Activated T-cell treated with anti-CD3 and anti-CD28 coated beads for 24 hours (primary cell): ENCODE results near the gene HPN.

Experiments used
- DNase-seq: peaks from one replicate; pipeline ENCODE4 v3.0.0-alpha.2; 2020; ENCODE audit warnings: low read depth

The HPN gene

GRCh38 chr19:35062942-35063341 is 21.4 kb downstream of the HPN start:
- no peak for DNase-seq

GRCh38 chr19:35063940-35064818 is 22.7 kb downstream of the HPN start:
- DNase-seq: peak; percentile 25

- DNase-seq: no peak
These were observed 24.1 kb downstream of the HPN start for GRCh38 chr19:35065574-35065973.

- no peak for DNase-seq
These were observed 24.6 kb downstream of the HPN start for GRCh38 chr19:35066121-35066520.

- peak; percentile 84 for DNase-seq
These were observed 25.4 kb downstream of the HPN start for GRCh38 chr19:35066691-35067563.

- DNase-seq: no peak
These were observed 27.6 kb downstream of the HPN start for GRCh38 chr19:35068941-35069634.

- DNase-seq: no peak
These were observed 28.2 kb downstream of the HPN start for GRCh38 chr19:35069696-35070095.

- no peak for DNase-seq
These were observed 28.9 kb downstream of the HPN start for GRCh38 chr19:35070471-35070870.

GRCh38 chr19:35073516-35073915 is 32.0 kb downstream of the HPN start:
- DNase-seq: no peak

GRCh38 chr19:35073941-35074340 is 32.4 kb downstream of the HPN start:
- no peak for DNase-seq

GRCh38 chr19:35074426-35075201 is 33.1 kb downstream of the HPN start:
- DNase-seq: no peak

GRCh38 chr19:35075202-35076025 is 33.9 kb downstream of the HPN start:
- no peak for DNase-seq

- no peak for DNase-seq
These were observed 34.5 kb downstream of the HPN start for GRCh38 chr19:35076026-35076370.

GRCh38 chr19:35076657-35077056 is 35.1 kb downstream of the HPN start:
- DNase-seq: no peak

GRCh38 chr19:35077411-35078223 is 36.1 kb downstream of the HPN start:
- DNase-seq: no peak

GRCh38 chr19:35079826-35080225 is 38.3 kb downstream of the HPN start:
- no peak for DNase-seq

GRCh38 chr19:35080613-35081170 is 39.2 kb downstream of the HPN start:
- no peak for DNase-seq

GRCh38 chr19:35081201-35081600 is 39.7 kb downstream of the HPN start:
- no peak for DNase-seq

GRCh38 chr19:35083691-35084508 is 42.4 kb downstream of the HPN start:
- DNase-seq: no peak
